HG03457 (cell line): ENCODE measurements around the gene SSU72.
"Not testable (repeated sequence)": the region's sequence is repeated elsewhere in the genome, so short reads cannot be mapped to it uniquely, and the experiment has no call there.

Source experiments
- ATAC-seq: cut with Tn5 transposase; IDR thresholded peaks from one replicate; pipeline ENCODE4 v1.9.1; 2021; ENCODE audit warnings: moderate number of reproducible peaks; ENCODE audit not compliant: unreplicated experiment

The SSU72 gene

GRCh38 chr1:1509465-1509850 is 65.2 kb downstream of the SSU72 start:
- not testable (repeated sequence) for ATAC-seq

DNA sequence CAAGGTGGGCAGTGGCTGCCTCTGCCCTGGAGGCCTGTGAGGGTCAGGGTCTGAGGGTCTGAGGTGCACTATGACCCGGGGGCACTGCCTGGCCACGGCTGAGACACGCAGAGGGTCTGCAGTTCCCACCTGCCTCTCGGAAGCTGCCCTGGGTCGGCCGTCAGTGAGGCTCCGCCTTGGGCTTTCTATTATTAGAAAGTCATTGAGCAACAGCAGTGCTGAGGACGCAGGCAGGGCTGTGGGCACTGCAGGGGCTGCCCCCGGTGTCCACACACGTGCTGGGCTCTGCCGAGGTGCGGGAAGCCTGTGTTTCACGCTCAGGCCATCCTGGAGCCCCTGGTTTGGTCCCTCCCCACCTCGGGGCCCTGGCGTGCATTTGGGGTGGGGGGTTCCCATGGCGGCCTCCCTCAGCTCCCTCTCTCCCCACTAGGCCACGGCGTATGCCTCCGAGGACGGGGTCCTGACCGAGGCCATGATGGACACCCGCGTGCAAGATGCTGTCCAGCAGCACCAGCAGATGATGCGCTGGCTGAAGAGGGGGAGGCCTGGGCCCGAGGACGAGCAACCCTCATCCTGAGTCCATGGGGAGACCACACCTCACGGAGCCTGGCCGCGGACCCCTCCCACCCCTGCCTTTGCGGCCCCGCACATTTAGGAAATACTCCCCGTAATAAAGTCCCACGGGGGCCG is 65.7 kb downstream of the SSU72 start:
- ATAC-seq: not testable (repeated sequence)

DNA sequence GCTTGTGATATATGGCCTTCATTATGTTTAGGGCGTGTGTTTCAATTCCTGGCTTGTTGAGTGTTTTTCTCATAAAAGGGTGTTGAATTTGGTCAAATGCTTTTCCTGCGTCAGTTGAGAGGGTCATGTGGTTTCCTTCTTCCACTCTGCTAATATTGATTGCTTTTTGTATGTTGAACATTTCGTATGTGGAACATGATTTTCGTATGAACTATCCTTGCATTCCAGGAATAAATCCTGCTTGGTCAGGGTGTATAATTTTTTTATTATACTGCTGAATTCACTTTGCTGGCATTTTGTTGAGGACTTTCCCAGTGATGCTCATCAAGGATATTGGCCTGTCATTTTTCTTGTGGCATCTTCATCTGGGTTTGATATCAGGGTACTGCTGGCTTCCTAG is 67.4 kb downstream of the SSU72 start:
- ATAC-seq: no peak

GRCh38 chr1:1505801-1506200 is 68.9 kb downstream of the SSU72 start:
- ATAC-seq: not testable (repeated sequence)

DNA sequence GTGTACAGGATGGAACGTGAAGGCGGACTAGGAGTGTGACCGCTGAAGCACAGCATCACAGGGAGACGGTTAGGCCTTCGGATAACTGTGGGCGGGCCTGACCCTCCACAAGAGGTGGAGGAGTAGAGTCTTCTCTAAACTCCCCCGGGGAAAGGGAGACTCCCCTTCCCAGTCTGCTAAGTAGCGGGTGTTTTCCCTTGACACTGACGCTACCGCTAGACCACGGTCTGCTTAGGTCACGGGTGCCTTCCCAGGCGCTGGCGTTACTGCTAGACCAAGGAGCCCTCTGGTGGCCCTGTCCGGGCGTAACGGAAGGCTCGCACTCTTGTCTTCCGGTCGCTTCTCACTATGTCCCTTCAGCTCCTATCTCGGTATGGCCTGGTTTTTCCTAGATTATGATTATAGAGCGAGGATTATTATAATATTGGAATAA is 69.3 kb downstream of the SSU72 start:
- not testable (repeated sequence) for ATAC-seq

- ATAC-seq: not testable (repeated sequence)
Measured at GRCh38 chr1:1504777-1505365, 69.8 kb downstream of the SSU72 start.

- not testable (repeated sequence) for ATAC-seq
Measured at GRCh38 chr1:1495461-1495975, 79.1 kb downstream of the SSU72 start.

DNA sequence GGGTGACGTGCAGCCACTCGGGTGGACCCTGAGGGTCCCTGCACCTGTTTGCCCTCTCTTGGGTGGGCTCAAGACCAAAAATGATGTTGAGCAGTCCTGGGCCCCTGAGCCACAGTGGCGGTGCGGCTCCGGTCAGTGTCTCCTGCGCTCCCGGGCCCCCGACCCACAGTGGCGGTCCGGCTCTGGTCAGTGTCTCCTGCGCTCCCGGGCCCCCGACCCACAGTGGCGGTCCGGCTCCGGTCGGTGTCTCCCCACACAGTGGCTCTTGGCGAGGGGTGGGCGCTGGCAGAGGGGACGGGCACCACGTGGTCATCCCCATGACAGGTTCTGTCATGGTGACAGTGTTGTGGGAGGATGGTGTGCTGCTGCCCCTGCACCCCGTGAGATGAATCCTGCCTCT is 80.4 kb downstream of the SSU72 start:
- not testable (repeated sequence) for ATAC-seq
